Neural crest cell (in vitro differentiated cells): Measurements from ENCODE around the gene STPG3. TPM values are rescaled to one million over a fixed set of nuclear protein-coding genes. Genes with fewer than 3 reads are reported as not detected.
A peak's percentile ranks its signal among the peaks of the same experiment; 100 is the strongest.

Experiments used
- DNase-seq: peaks from one replicate; pipeline ENCODE4 v3.0.0; 2021; ENCODE audit warnings: low read depth, mixed read lengths, low spot score
- H3K27ac Mint-ChIP-seq: one replicate; pipeline ENCODE4 v1.8.0; 2021; ENCODE audit warnings: mild to moderate bottlenecking, mixed read lengths; ENCODE audit not compliant: unreplicated experiment
- H3K27me3 Mint-ChIP-seq: 2 replicates; pipeline ENCODE4 v1.8.0; 2021; ENCODE audit warnings: low read depth, mild to moderate bottlenecking, mixed read lengths
- H3K36me3 Mint-ChIP-seq: 2 replicates; pipeline ENCODE4 v1.8.0; 2021; ENCODE audit warnings: low read depth, mild to moderate bottlenecking, mixed read lengths
- H3K4me1 Mint-ChIP-seq: 2 replicates; pipeline ENCODE4 v1.8.0; 2021; ENCODE audit warnings: mixed read lengths
- H3K4me3 Mint-ChIP-seq: one replicate; pipeline ENCODE4 v1.8.0; 2021; ENCODE audit warnings: mild to moderate bottlenecking, mixed read lengths
- H3K9me3 Mint-ChIP-seq: 2 replicates; pipeline ENCODE4 v1.8.0; 2021; ENCODE audit warnings: mixed read lengths
- CTCF ChIP-seq: fragments of 200-600 bp; sonication (generic); conservative IDR thresholded peaks from 2 replicates; pipeline ENCODE4 v1.5.0; 2021; ENCODE audit warnings: antibody characterized with exemption, mild to moderate bottlenecking
- total RNA-seq: library from RNA; stranded (reverse); gene quantifications from 2 replicates; pipeline ENCODE4 v1.2.1, GENCODE V29; 2021

STPG3 gene
- total RNA-seq, 1 donor from 2014 or later: 0.26 TPM

GRCh38 chr9:137262909-137263285 is 11.8 kb downstream of the STPG3 start:
- Mint-ChIP-seq H3K36me3 (peaks cover 6% of the 10 kb centered on the region), H3K27ac (no peak overlapping the region), H3K27me3 (no peaks in the 10 kb centered on the region), H3K4me3 (no peak overlapping the region), H3K4me1 (peaks cover 5% of the 10 kb centered on the region), H3K9me3 (no peaks in the 10 kb centered on the region)
- DNase-seq: no peak
- no peak for TF ChIP-seq CTCF

- peaks cover 7% of the 10 kb centered on the region for H3K4me1 Mint-ChIP-seq
- TF ChIP-seq CTCF: no peak
- peak overlapping the region; percentile 6 for H3K27ac Mint-ChIP-seq
Observed at GRCh38 chr9:137263506-137263905, 12.4 kb downstream of the STPG3 start.

GRCh38 chr9:137264067-137264466 is 13.0 kb downstream of the STPG3 start:
- no peak overlapping the region for H3K27ac Mint-ChIP-seq
- TF ChIP-seq CTCF: no peak
- H3K27me3 Mint-ChIP-seq: no peaks in the 10 kb centered on the region
- H3K4me1 Mint-ChIP-seq: peaks cover 10% of the 10 kb centered on the region
- DNase-seq: no peak
- no peak overlapping the region for H3K4me3 Mint-ChIP-seq
- no peaks in the 10 kb centered on the region for H3K9me3 Mint-ChIP-seq
- H3K36me3 Mint-ChIP-seq: peaks cover 10% of the 10 kb centered on the region

More at GRCh38 chr9:137263506-137263905, 12.4 kb downstream of the STPG3 start:
- DNase-seq: no peak
- Mint-ChIP-seq H3K27me3 (no peaks in the 10 kb centered on the region), H3K4me3 (peak overlapping the region; percentile 12), H3K36me3 (peaks cover 7% of the 10 kb centered on the region), H3K9me3 (no peaks in the 10 kb centered on the region)

- Mint-ChIP-seq H3K27ac (no peak overlapping the region), H3K27me3 (no peaks in the 10 kb centered on the region), H3K4me3 (no peak overlapping the region), H3K36me3 (peaks cover 12% of the 10 kb centered on the region), H3K4me1 (peaks cover 10% of the 10 kb centered on the region), H3K9me3 (no peaks in the 10 kb centered on the region)
- no peak for DNase-seq
- TF ChIP-seq CTCF: no peak
Observed at GRCh38 chr9:137265496-137266161, 14.5 kb downstream of the STPG3 start.

GRCh38 chr9:137266162-137266527 is 15.1 kb downstream of the STPG3 start:
- Mint-ChIP-seq H3K27me3 (no peaks in the 10 kb centered on the region), H3K27ac (no peak overlapping the region), H3K4me3 (no peak overlapping the region), H3K9me3 (no peaks in the 10 kb centered on the region), H3K4me1 (peaks cover 10% of the 10 kb centered on the region), H3K36me3 (peaks cover 12% of the 10 kb centered on the region)
- TF ChIP-seq CTCF: no peak
- DNase-seq: no peak
